Breast epithelium (tissue), 3 donors: Measurements from ENCODE around the gene UMPS.

Experiments
- CTCF ChIP-seq, 3 donors: fragments of 450-650 bp; IDR thresholded peaks; one replicate each; pipeline ENCODE4 v1.5.1; 2016 to 2017; ENCODE audit warnings: antibody characterized with exemption in 3 of 3, mild to moderate bottlenecking in 3 of 3, moderate library complexity in 3 of 3
- POLR2A ChIP-seq: fragments of 450-650 bp; IDR thresholded peaks from one replicate; pipeline ENCODE4 v1.6.1; 2016; ENCODE audit warnings: antibody characterized with exemption, mild to moderate bottlenecking, moderate library complexity
- POLR2AphosphoS5 ChIP-seq, 3 donors: sonication (generic); formaldehyde crosslinking; IDR thresholded peaks; one replicate each; pipeline ENCODE4 v1.6.1; 2017; ENCODE audit warnings: antibody characterized with exemption in 3 of 3

GRCh38 chr3:124761250-124761796 lies 31.1 kb downstream of the UMPS start:
- TF ChIP-seq CTCF (IDR thresholded peaks at IDR 0.05): peak; percentile 96 to 98 (median 97)
- no peak for TF ChIP-seq POLR2A
- peak; percentile 56 to 82 (median 74) for TF ChIP-seq POLR2AphosphoS5 (IDR thresholded peaks at IDR 0.05)
